GM10266 (cell line): Measurements from ENCODE around the gene S100P.
"Not testable (repeated sequence)": the region's sequence is repeated elsewhere in the genome, so short reads cannot be mapped to it uniquely, and the experiment has no call there.

ENCODE experiments used
- DNase-seq: peaks from one replicate; pipeline ENCODE4 v3.0.0; 2012; ENCODE audit errors: extremely low spot score
- CTCF ChIP-seq: IDR thresholded peaks from 2 replicates; pipeline ENCODE4 v1.5.1; 2012; ENCODE audit warnings: mild to moderate bottlenecking, low read depth; ENCODE audit not compliant: control insufficient read depth, insufficient read depth; ENCODE audit errors: missing control alignments

The S100P gene

GRCh38 chr4:6693231-6694176 lies at the start of gene S100P:
TSS of gene S100P (plus strand) at chr4:6693878. CDS start at chr4:6693933, 55 bp downstream.
- no peak for DNase-seq
- no peak for TF ChIP-seq CTCF

DNA sequence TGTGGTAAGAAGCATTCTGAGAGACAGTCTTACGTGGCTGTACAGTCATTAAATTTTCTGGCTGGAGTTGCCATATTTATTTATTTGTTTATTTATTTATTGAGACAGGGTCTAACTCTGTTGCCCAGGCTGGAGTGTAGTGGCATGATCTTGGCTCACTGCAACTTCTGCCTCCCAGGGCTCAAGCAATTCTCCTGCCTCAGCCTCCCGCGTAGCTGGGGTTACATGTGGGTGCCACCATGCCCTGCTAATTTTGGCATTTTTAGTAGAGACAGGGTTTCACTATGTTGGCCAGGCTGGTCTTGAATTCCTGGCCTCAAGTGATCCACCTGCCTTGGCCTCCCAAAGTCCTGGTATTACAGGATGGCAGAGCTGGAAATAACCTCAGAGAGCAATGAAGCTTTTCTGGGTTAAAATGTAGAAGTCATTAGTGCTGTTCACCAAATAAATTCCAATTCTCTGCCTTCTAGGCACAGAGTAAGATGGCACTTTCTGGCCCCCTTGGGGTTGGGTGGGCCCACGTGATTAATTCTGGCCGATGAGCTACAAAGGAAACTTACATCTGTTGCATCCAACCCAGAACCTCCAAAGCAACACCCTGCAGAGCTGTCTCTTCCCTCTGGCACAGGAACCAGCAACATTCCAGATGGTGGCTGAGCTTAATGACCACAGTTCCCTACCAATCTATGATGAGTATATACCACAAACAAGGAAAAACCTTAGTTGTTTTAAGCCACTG lies 48.7 kb upstream of the S100P start:
- DNase-seq: no peak
- TF ChIP-seq CTCF: no peak

DNA sequence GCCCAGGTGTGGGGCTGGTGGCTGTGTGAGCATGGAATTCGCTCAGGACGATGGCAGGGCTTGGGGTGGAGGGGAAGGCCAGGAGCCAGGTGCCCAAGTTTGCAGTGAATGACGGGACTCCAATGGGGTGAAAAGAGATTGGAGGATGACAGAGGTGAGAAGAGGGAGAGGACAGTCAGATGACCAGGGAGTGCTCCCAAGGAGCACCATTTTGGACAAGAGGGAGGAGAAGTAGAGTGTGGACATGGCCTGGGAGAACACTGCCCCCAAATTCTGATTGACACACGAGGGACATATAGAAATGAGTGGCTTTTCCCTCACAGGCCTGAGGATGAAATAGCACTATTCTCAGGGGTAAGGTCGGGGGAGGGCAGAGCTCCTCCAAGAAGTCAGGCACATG lies 46.5 kb upstream of the S100P start:
- no peak for DNase-seq
- TF ChIP-seq CTCF: no peak

- TF ChIP-seq CTCF: no peak
- no peak for DNase-seq
These were observed 46.0 kb upstream of the S100P start for GRCh38 chr4:6647582-6648230.

GRCh38 chr4:6649216-6649615 lies 44.5 kb upstream of the S100P start:
- no peak for DNase-seq
- no peak for TF ChIP-seq CTCF

DNA sequence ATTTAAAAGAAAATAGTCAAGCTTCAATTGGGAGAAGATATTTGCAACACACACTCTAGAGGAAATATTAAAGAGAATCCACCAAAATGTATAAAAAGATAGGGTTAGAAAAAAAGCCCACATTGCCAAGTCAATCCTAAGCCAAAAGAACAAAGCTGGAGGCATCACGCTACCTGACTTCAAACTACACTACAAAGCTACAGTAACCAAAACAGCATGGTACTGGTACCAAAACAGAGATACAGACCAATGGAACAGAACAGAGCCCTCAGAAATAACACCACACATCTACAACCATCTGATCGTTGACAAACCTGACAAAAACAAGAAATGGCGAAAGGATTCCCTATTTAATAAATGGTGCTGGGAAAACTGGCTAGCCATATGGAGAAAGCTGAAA lies 39.5 kb upstream of the S100P start:
- not testable (repeated sequence) for DNase-seq

DNA sequence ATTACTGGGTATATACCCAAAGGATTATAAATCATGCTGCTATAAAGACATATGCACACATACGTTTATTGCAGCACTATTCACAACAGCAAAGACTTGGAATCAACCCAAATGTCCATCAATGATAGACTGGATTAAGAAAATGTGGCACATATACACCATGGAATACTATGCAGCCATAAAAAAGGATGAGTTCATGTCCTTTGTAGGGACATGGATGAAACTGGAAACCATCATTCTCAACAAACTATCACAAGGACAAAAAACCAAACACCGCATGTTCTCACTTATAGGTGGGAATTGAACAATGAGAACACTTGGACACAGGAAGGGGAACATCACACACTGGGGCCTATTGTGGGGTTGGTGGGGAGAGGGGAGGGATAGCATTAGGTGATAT lies 38.4 kb upstream of the S100P start:
- DNase-seq: not testable (repeated sequence)

GRCh38 chr4:6655924-6656323 lies 37.8 kb upstream of the S100P start:
- TF ChIP-seq CTCF: no peak
- no peak for DNase-seq
